Measurements from ENCODE around the gene ATXN7L1. TPM values are rescaled to one million over a fixed set of nuclear protein-coding genes. Genes with fewer than 3 reads are reported as not detected.

ATXN7L1 gene
- total RNA-seq, 1 experiment from 2014 or later: 24.3 TPM

DNA sequence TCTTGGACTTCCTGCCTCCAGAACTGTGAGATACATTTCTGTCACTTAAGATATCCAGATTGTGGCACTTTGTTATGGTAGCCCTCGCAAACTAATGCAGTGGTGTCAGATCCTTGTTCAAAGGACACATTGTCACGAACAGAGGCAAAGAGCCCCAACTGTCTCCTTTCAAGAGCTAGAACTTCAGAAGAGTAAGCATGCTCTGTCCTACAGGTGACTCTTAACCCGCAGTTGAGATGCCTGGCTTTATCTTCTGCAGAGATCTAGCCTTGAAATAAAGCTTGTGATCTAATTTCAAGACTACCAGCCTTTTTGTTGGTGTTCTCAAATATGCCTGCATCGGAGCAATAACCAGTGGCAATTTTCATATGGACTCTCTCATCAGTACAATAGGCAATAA lies 134.4 kb downstream of the ATXN7L1 start:
- H3K27me3 Mint-ChIP-seq (ENCODE audit: low read depth): no peaks in the 10 kb centered on the region
- Histone ChIP-seq H2BK5ac (ENCODE audit: insufficient read length, low read length) (no peak overlapping the region), H3K4me1 (ENCODE audit: insufficient read depth, low read length) (peaks cover 1% of the 10 kb centered on the region; the same call in 1 of the 2 replicates), H3K23ac (ENCODE audit: insufficient read length, low read depth, low read length) (no peak overlapping the region), H2BK20ac (ENCODE audit: low read depth, low read length, poor library complexity, severe bottlenecking) (no peak overlapping the region), H4K5ac (ENCODE audit: insufficient read length, low read depth, low read length) (no peak overlapping the region), H2BK12ac (ENCODE audit: insufficient read length, low read depth, low read length) (no peak overlapping the region), H2AK5ac (ENCODE audit: insufficient read length, low read length) (no peak overlapping the region), H3K56ac (ENCODE audit: insufficient read length, low read depth, low read length) (no peak overlapping the region), H3K79me2 (ENCODE audit: insufficient read depth, low read length) (no peaks in the 10 kb centered on the region), H3K14ac (ENCODE audit: insufficient read depth, low read length) (no peak overlapping the region), H2BK15ac (ENCODE audit: low read depth, low read length) (no peak overlapping the region), H2AFZ (ENCODE audit: low read length) (no peak overlapping the region), H3K4me2 (ENCODE audit: insufficient read depth, insufficient read length, low read length) (no peak overlapping the region), H4K20me1 (ENCODE audit: control insufficient read depth, insufficient read depth, insufficient read length) (no peaks in the 10 kb centered on the region), H3T11ph (ENCODE audit: low read length) (no peak overlapping the region), H4K8ac (replicated peaks; ENCODE audit: insufficient read length, low read depth, low read length) (no peak overlapping the region), H3K23me2 (ENCODE audit: insufficient read length, low read depth, low read length, poor library complexity, severe bottlenecking) (no peaks in the 10 kb centered on the region), H3K9me3 (ENCODE audit: control insufficient read depth, low read depth, low read length) (no peaks in the 10 kb centered on the region), H3K9ac (ENCODE audit: extremely low read depth, insufficient read length, low read length) (no peak overlapping the region), H3K27me3 (ENCODE audit: insufficient read depth, low read length) (no peaks in the 10 kb centered on the region; the same call in 1 of the 2 replicates), H3K79me1 (ENCODE audit: insufficient read depth, low read depth, low read length, poor library complexity, severe bottlenecking) (no peaks in the 10 kb centered on the region), H2BK120ac (ENCODE audit: low read depth, low read length, poor library complexity, severe bottlenecking) (no peak overlapping the region), H3K4ac (ENCODE audit: low read depth, low read length) (no peak overlapping the region), H3K18ac (ENCODE audit: insufficient read length, low read depth, low read length) (no peak overlapping the region), H4K91ac (ENCODE audit: insufficient read length, low read depth, low read length) (no peak overlapping the region), H3K27ac (ENCODE audit: insufficient read length, low read depth, low read length) (no peak overlapping the region)
- H3K4me1 Mint-ChIP-seq: peaks cover 16 to 22% of the 10 kb centered on the region in 2 experiments
- H3K36me3 Mint-ChIP-seq (ENCODE audit: insufficient read depth in 1 of 3, low read depth in 3 of 3): no peaks in the 10 kb centered on the region; a peak in 2 of 7 replicates
- H3K27ac Mint-ChIP-seq: no peak overlapping the region
- TF ChIP-seq, protein P1, sequence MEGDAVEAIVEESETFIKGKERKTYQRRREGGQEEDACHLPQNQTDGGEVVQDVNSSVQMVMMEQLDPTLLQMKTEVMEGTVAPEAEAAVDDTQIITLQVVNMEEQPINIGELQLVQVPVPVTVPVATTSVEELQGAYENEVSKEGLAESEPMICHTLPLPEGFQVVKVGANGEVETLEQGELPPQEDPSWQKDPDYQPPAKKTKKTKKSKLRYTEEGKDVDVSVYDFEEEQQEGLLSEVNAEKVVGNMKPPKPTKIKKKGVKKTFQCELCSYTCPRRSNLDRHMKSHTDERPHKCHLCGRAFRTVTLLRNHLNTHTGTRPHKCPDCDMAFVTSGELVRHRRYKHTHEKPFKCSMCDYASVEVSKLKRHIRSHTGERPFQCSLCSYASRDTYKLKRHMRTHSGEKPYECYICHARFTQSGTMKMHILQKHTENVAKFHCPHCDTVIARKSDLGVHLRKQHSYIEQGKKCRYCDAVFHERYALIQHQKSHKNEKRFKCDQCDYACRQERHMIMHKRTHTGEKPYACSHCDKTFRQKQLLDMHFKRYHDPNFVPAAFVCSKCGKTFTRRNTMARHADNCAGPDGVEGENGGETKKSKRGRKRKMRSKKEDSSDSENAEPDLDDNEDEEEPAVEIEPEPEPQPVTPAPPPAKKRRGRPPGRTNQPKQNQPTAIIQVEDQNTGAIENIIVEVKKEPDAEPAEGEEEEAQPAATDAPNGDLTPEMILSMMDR (conservative IDR thresholded peaks at IDR 0.05): no peak
- DNase-seq: no peak
- no CpG with 5 or more reads among the region's 4 CpGs for WGBS (ENCODE audit: extremely low coverage, insufficient read length, low lambda C conversion rate)
- no peaks in the 10 kb centered on the region for H3K9me3 Mint-ChIP-seq
- no peak overlapping the region for H3K4me3 Mint-ChIP-seq
